ENCODE results near the gene PCNX3. TPM values are rescaled to one million over a fixed set of nuclear protein-coding genes. Genes with fewer than 3 reads are reported as not detected.
A peak's percentile ranks its signal among the peaks of the same experiment; 100 is the strongest.

PCNX3 gene
- total and polyA plus RNA-seq, 4 donors: 13.9 to 53.8 (median 20.4) TPM

- DNase-seq: no peak
- Histone ChIP-seq H3K4me1 (ENCODE audit: control insufficient read depth in 5 of 5, insufficient read depth in 5 of 5, low read length in 5 of 5) (peaks cover 0 to 20% (median 6%) of the 10 kb centered on the region in 5 donors), H3K9me3 (ENCODE audit: control insufficient read depth in 4 of 4, insufficient read depth in 3 of 4, low read length in 3 of 4) (no peaks in the 10 kb centered on the region), H3K27ac (ENCODE audit: low read depth in 1 of 2, low read length in 1 of 2) (peak overlapping the region; percentile 94 to 99), H3K27me3 (ENCODE audit: control insufficient read depth in 3 of 3, insufficient read depth in 3 of 3, low read length in 2 of 3) (no peaks in the 10 kb centered on the region), H3K4me3 (peak overlapping the region; percentile 79), H3K36me3 (ENCODE audit: control insufficient read depth in 4 of 4, insufficient read depth in 4 of 4, low read length in 4 of 4) (peaks cover 14 to 45% (median 32%) of the 10 kb centered on the region in 4 donors), H3K9ac (ENCODE audit: insufficient read depth in 1 of 2, low read length in 2 of 2) (peak overlapping the region; percentile 91 to 97)
- no peak for TF ChIP-seq CTCF (IDR thresholded peaks at IDR 0.05; ENCODE audit: control extremely low read depth, extremely low read depth)
- WGBS, 2 donors: 55 to 68% methylated on average over 25 of the region's 25 CpGs
- ATAC-seq (ENCODE audit: insufficient read depth, low FRiP score): no peak
Observed at GRCh38 chr11:65661599-65662246, 46.1 kb downstream of the PCNX3 start.

GRCh38 chr11:65662247-65662798 lies 46.7 kb downstream of the PCNX3 start:
- no peak for TF ChIP-seq CTCF (IDR thresholded peaks at IDR 0.05; ENCODE audit: control extremely low read depth, extremely low read depth)
- Histone ChIP-seq H3K9me3 (ENCODE audit: control insufficient read depth in 4 of 4, insufficient read depth in 3 of 4, low read length in 3 of 4) (no peaks in the 10 kb centered on the region), H3K36me3 (ENCODE audit: control insufficient read depth in 4 of 4, insufficient read depth in 4 of 4, low read length in 4 of 4) (peaks cover 10 to 40% (median 31%) of the 10 kb centered on the region in 4 donors), H3K27ac (ENCODE audit: low read depth in 1 of 2, low read length in 1 of 2) (peak overlapping the region; percentile 94 to 99), H3K27me3 (ENCODE audit: control insufficient read depth in 3 of 3, insufficient read depth in 3 of 3, low read length in 2 of 3) (no peaks in the 10 kb centered on the region), H3K9ac (ENCODE audit: insufficient read depth in 1 of 2, low read length in 2 of 2) (peak overlapping the region; percentile 91 to 97), H3K4me3 (peak overlapping the region; percentile 79), H3K4me1 (ENCODE audit: control insufficient read depth in 5 of 5, insufficient read depth in 5 of 5, low read length in 5 of 5) (peaks cover 0 to 20% (median 6%) of the 10 kb centered on the region in 5 donors)
- peak; percentile 9 for ATAC-seq (ENCODE audit: insufficient read depth, low FRiP score)
- DNase-seq: no peak
- 0% methylated on average over 25 to 29 of the region's 29 CpGs for WGBS, 2 donors

DNA sequence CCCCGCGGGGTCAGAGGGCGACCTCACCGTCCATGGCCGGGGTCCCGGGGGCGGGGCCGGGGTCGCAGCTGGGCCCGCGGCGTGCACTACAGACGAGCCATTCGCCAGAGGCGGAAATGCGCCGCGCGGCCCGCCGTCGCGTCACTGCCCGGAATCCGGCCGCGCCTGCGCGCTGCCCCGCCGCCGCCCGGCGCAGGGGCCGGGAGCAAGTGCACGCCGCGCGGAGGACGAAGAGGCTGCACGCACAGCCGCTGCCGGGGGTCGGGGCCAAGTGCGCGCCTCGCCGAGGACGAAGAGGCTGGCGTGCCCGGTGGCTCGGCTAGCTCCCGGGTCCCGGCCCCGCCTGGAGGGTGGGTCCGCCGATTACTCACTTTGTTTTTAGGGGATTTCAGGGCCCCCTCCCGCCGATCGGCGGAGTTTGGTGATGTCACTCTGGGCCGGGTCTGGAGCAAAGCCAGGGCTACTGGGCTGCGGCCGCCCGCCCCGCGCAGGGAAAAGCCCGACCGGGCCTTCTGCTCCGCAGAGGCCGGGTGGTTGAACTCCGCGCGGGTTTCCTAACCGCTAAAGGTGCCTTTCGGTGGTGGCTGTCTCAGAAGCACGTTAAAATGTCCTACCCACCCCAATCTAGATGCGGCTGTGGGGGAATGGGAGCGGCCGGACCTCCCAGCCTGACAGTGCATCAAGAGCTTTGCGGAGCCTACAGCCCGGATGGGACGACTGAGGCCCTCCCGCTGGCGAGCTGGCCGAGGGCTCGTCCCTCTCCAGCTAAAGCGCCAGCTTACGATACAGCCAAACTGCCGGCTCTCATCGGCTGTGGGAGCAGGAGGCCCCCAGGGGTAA lies 47.4 kb downstream of the PCNX3 start, which contains the start of gene RELA:
Gene RELA, minus strand, starts transcription at position 118 of the 840 bp plus-strand sequence. Its CDS starts 84 bp downstream, at position 34.
- Histone ChIP-seq H3K4me1 (ENCODE audit: control insufficient read depth in 5 of 5, insufficient read depth in 5 of 5, low read length in 5 of 5) (peaks cover 0 to 20% (median 6%) of the 10 kb centered on the region in 5 donors), H3K9me3 (ENCODE audit: control insufficient read depth in 4 of 4, insufficient read depth in 3 of 4, low read length in 3 of 4) (no peaks in the 10 kb centered on the region), H3K4me3 (peak within 1 kb of the TSS; percentile 79), H3K27me3 (ENCODE audit: control insufficient read depth in 3 of 3, insufficient read depth in 3 of 3, low read length in 2 of 3) (no peaks in the 10 kb centered on the region), H3K27ac (ENCODE audit: low read depth in 1 of 2, low read length in 1 of 2) (peak within 1 kb of the TSS; percentile 94 to 99), H3K9ac (ENCODE audit: insufficient read depth in 1 of 2, low read length in 2 of 2) (peak within 1 kb of the TSS; percentile 97), H3K36me3 (ENCODE audit: control insufficient read depth in 4 of 4, insufficient read depth in 4 of 4, low read length in 4 of 4) (peaks cover 4 to 34% (median 25%) of the 10 kb centered on the region in 4 donors)
- DNase-seq (peak; percentile 95 to 98 (median 97)), ATAC-seq (ENCODE audit: insufficient read depth, low FRiP score) (peak; percentile 91)
- no peak for TF ChIP-seq CTCF (IDR thresholded peaks at IDR 0.05; ENCODE audit: control extremely low read depth, extremely low read depth)
- WGBS, 2 donors: 0% methylated on average over 65 to 91 of the region's 91 CpGs

Data from lung (tissue), 12 donors.